Activated B cell treated with CpG ODN at 0.5 μM for 24 hours (primary cell): Measurements from ENCODE around the gene MID1IP1. TPM values are rescaled to one million over a fixed set of nuclear protein-coding genes. Genes with fewer than 3 reads are reported as not detected.

Experiments used
- ATAC-seq: fragments of 200-7000 bp; cut with Tn5 transposase; one replicate; pipeline ENCODE4 v1.10.0; 2021; ENCODE audit warnings: low read depth, mild to moderate bottlenecking, moderate library complexity
- CTCF ChIA-PET: fragments of 350-600 bp; sonication (Branson Sonifier 250); formaldehyde crosslinking; loops from one replicate; lab custom pipeline; 2021; ENCODE audit warnings: antibody characterized with exemption; lab: Charles Lee
- POLR2A ChIA-PET: fragments of 350-600 bp; sonication (Branson Sonifier 250); formaldehyde crosslinking; loops from one replicate; lab custom pipeline; 2021; ENCODE audit warnings: antibody characterized with exemption; lab: Charles Lee
- DNase-seq: peaks from one replicate; pipeline ENCODE4 v3.0.0; 2022
- H3K27ac Mint-ChIP-seq: one replicate; pipeline ENCODE4 v1.8.0; 2020; ENCODE audit warnings: mixed read lengths
- H3K27me3 Mint-ChIP-seq: one replicate; pipeline ENCODE4 v1.8.0; 2021; ENCODE audit warnings: mixed read lengths
- H3K36me3 Mint-ChIP-seq: one replicate; pipeline ENCODE4 v1.8.0; 2021; ENCODE audit warnings: low read depth, mixed read lengths
- H3K4me1 Mint-ChIP-seq: one replicate; pipeline ENCODE4 v1.8.0; 2021; ENCODE audit warnings: mixed read lengths
- H3K4me3 Mint-ChIP-seq: one replicate; pipeline ENCODE4 v1.8.0; 2020; ENCODE audit warnings: mild to moderate bottlenecking, mixed read lengths
- H3K9me3 Mint-ChIP-seq: one replicate; pipeline ENCODE4 v1.8.0; 2020; ENCODE audit warnings: mixed read lengths
- CTCF ChIP-seq: fragments of 200-600 bp; IDR thresholded peaks from one replicate; pipeline ENCODE4 v1.8.0; 2022; ENCODE audit warnings: antibody characterized with exemption, mild to moderate bottlenecking
- intact Hi-C: fragments of 100-400 bp; cut with micrococcal nuclease; formaldehyde crosslinking; loops from one replicate; pipeline ENCODE4 v1.15.1; 2024
- total RNA-seq: library from RNA; stranded (reverse); gene quantifications from 2 replicates; pipeline ENCODE4 v1.2.3, GENCODE V29; 2022

MID1IP1 gene
- total RNA-seq, 1 donor from 2014 or later = 29.7 TPM

- intact Hi-C loops = loop anchor here (1.0 to 10.0 kb wide), 3 partner anchors 74 to 1364 kb away; partner anchors contain the start of gene BCOR
- H3K9me3 Mint-ChIP-seq = no peaks in the 10 kb centered on the region
- no peak for ATAC-seq
Observed at GRCh38 chrX:38804682-38805431, 3.6 kb downstream of the MID1IP1 start.

GRCh38 chrX:38805432-38806389, 4.5 kb downstream of the MID1IP1 start:
- peak; percentile 51 for ATAC-seq
- Mint-ChIP-seq H3K27ac (peak overlapping the region; percentile 92), H3K4me3 (peak overlapping the region; percentile 89), H3K4me1 (peaks cover 43% of the 10 kb centered on the region), H3K9me3 (no peaks in the 10 kb centered on the region), H3K27me3 (no peaks in the 10 kb centered on the region), H3K36me3 (peaks cover 7% of the 10 kb centered on the region)
- no peak for TF ChIP-seq CTCF
- ChIA-PET POLR2A (interaction anchor here (0.6 to 5.0 kb wide), 11 partner anchors 37 to 1371 kb away, joined by 3 to 105 read pairs (median 4); no protein-coding TSS in a partner anchor), CTCF (no interaction called here)
- peak; percentile 51 for DNase-seq
- intact Hi-C loops = loop anchor here (2.0 to 10.0 kb wide), 2 partner anchors 1289 to 1363 kb away; partner anchors contain the start of gene BCOR

More at GRCh38 chrX:38804682-38805431, 3.6 kb downstream of the MID1IP1 start:
- Mint-ChIP-seq H3K27me3 (no peaks in the 10 kb centered on the region), H3K4me3 (peak overlapping the region; percentile 89), H3K4me1 (peaks cover 45% of the 10 kb centered on the region), H3K36me3 (peaks cover 7% of the 10 kb centered on the region), H3K27ac (peak overlapping the region; percentile 92)
- ChIA-PET CTCF (interaction anchor here (1.1 kb wide), 1 partner anchor 75 kb away, joined by 3 read pairs; no protein-coding TSS in a partner anchor), POLR2A (interaction anchor here (0.6 to 5.0 kb wide), 10 partner anchors 36 to 1368 kb away, joined by 3 to 105 read pairs (median 4); no protein-coding TSS in a partner anchor)
- no peak for TF ChIP-seq CTCF
- peak; percentile 29 for DNase-seq

- intact Hi-C loops = loop anchor here (10.0 kb wide), 1 partner anchor 1288 kb away; the partner anchor contains the start of gene BCOR
- H3K4me1 Mint-ChIP-seq = peaks cover 46% of the 10 kb centered on the region
- CTCF ChIA-PET = no interaction called here
Observed at GRCh38 chrX:38806875-38807621, 5.8 kb downstream of the MID1IP1 start.

GRCh38 chrX:38807873-38808272, 6.6 kb downstream of the MID1IP1 start:
- CTCF ChIA-PET = no interaction called here
- Mint-ChIP-seq H3K27me3 (no peaks in the 10 kb centered on the region), H3K4me3 (no peak overlapping the region)

More at GRCh38 chrX:38806875-38807621, 5.8 kb downstream of the MID1IP1 start:
- DNase-seq (no peak), ATAC-seq (no peak)
- Mint-ChIP-seq H3K4me3 (peak overlapping the region; percentile 45), H3K27me3 (no peaks in the 10 kb centered on the region), H3K27ac (peak overlapping the region; percentile 74), H3K9me3 (no peaks in the 10 kb centered on the region), H3K36me3 (peaks cover 4% of the 10 kb centered on the region)
- TF ChIP-seq CTCF = no peak
- POLR2A ChIA-PET = interaction anchor here (0.8 to 5.0 kb wide), 3 partner anchors 73 to 1363 kb away, joined by 3 to 105 read pairs (median 21); no protein-coding TSS in a partner anchor

More at GRCh38 chrX:38807873-38808272, 6.6 kb downstream of the MID1IP1 start:
- DNase-seq (no peak), ATAC-seq (no peak)
- H3K27ac Mint-ChIP-seq = no peak overlapping the region
- H3K9me3 Mint-ChIP-seq = no peaks in the 10 kb centered on the region
- H3K36me3 Mint-ChIP-seq = peaks cover 4% of the 10 kb centered on the region
- no peak for TF ChIP-seq CTCF
- intact Hi-C loops = loop anchor here (10.0 kb wide), 1 partner anchor 1287 kb away; the partner anchor contains the start of gene BCOR
- H3K4me1 Mint-ChIP-seq = peaks cover 43% of the 10 kb centered on the region
- POLR2A ChIA-PET = interaction anchor here (5.0 kb wide), 1 partner anchor 72 kb away, joined by 105 read pairs; no protein-coding TSS in a partner anchor
